Omental fat pad (tissue), 4 donors: ENCODE data around the gene SOCS3. TPM values are rescaled to one million over a fixed set of nuclear protein-coding genes. Genes with fewer than 3 reads are reported as not detected.

Experiments used
- ATAC-seq: fragments of 150-250 bp; one replicate; pipeline ENCODE4 v1.9.1; 2016; ENCODE audit warnings: mild to moderate bottlenecking, moderate library complexity; ENCODE audit not compliant: low FRiP score
- DNase-seq: peaks from one replicate; pipeline ENCODE4 v3.0.0-alpha.2; 2019; ENCODE audit warnings: low spot score
- CTCF ChIP-seq, 3 donors: fragments of 450-650 bp; IDR thresholded peaks; one replicate each; pipeline ENCODE4 v1.5.1; 2016 to 2017; ENCODE audit warnings: antibody characterized with exemption in 3 of 3, mild to moderate bottlenecking in 3 of 3, moderate library complexity in 2 of 3
- total RNA-seq, 4 donors: library from RNA; depleted of rRNA; stranded (reverse); fragments of >200 nt; gene quantifications; one replicate each; pipeline ENCODE4 v1.1.0, GENCODE V29; 2016

SOCS3 gene
- total RNA-seq, 4 donors from 2014 or later, result 186 to 1,117 (median 634) TPM

GRCh38 chr17:78368348-78368747 lies 8.5 kb upstream of the SOCS3 start:
- no peak for ATAC-seq
- no peak for TF ChIP-seq CTCF (IDR thresholded peaks at IDR 0.05)
- no peak for DNase-seq

DNA sequence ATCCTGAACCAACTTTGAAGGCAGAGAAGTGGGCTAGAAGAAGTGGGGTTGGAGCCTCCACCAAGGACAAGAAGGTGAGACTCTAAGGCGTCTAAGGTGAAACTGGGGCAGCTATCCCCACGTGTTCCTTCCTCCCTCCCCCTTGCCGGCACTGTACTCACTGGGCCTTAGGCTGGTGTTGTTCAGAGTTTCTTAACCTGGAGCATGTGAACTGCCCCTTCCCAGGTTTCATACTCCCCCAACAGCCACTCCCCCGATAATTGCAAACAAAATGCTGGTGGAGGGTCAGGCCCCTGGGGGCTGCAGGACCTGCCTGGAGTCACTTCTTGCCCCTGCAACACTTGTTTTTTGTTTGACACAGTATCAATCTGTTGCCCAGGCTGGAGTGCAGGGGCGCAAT lies 7.3 kb upstream of the SOCS3 start:
- no peak for TF ChIP-seq CTCF (IDR thresholded peaks at IDR 0.05)
- DNase-seq (no peak), ATAC-seq (no peak)

DNA sequence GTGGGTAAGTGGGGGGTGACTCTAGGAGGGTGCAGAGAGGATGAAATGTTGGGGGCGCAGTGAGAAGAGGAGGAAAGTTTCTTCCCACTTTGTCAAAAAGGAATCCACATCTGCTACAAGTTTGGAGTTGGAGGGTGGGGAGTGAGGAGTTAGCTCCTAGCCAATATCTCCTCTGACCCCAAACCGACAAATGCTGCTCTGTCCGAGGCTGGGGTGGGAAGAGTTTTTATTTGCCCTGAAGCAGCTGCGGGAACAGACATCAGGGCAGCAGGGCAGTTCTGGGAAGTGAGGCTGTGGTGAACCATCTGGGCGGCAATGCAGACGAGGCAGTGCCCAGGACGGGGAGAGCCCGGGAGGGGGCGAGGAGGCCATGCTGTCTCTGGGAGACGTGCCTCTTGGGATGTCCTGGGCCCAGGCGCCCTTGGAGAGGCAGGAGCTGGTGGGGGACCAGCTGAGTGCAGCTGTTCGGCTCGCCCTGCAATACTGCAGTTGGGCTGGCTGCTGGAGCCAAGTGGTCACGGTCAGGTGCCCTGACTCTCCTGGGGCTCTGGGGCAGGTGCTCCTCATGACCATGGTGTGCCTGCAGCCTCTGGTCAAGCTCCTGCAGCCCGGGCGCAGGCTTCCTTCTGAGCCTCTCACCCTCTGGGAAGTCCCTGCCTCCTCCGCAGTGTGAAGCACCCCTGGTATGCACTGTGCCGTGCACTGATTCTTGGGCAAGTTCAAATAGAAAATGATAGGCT lies 6.4 kb upstream of the SOCS3 start:
- no peak for TF ChIP-seq CTCF (IDR thresholded peaks at IDR 0.05)
- ATAC-seq, result peak; percentile 17
- no peak for DNase-seq

DNA sequence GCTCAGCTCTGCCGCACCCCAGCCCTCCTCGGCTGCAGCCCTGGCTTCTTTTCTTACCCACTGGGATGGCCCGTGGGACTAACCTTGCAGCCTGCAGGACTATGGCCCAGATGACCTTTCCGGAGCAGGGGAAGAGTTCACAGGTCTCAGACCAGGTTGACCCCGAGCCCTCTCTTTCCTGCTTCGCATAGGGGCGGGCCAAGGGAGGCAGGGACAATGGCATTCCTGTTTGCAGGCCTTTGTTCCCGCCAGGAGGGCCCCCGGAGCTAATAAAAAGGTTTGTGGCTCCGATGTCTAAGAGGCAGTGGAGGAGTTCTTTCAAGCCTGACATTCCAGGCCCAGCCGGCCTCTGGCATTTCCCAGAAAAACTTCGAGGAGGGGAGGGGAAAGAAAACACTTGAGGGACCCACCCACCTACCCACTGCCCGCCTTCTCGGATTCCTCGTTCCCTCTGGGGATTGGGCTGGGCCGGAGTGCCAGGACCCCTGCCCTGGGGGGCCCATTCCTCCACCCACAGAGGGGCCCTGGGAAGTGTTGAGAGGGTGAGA lies 5.8 kb upstream of the SOCS3 start:
- no peak for DNase-seq
- peak; percentile 24 for ATAC-seq
- TF ChIP-seq CTCF (IDR thresholded peaks at IDR 0.05), result no peak

DNA sequence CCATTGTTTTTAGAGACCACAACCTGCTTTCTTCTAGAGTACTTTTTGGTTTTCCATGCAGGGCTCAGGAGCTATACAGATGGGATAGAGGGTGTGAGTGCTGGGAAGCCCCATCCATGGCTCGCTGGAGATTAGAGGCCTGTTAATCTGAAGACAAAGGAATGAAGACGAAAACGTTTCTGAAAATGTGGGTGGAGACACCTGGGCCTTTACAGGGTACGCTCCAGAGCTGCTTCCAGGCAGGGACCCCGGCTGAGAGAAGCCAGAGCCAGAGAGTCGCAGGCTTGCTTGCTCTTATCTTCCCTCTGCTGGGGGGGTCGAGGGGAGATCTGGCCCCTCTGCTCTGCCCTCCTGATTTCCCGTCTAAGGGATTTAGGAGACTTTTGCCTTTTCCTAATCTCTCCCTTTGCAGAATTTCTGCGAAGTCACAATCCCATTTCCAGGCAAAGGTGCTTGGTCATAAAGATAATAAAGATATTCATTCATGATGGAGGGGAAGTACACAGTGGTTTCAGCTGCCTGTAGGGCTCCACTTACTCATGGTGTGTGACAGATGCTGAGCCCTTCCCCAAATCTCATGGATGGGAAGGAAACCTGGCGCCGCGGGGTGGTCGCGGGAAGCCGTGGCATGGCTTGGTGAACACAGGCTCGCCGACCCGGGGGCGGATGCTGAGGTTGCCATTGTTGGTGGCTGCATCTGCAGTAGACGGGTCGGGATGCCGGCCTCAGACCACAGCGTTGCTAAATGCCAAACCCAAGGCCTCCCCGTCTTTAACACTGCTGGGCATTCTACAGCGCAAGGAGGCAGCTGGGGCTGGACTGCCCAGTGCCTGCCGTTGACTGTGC lies 4.8 kb upstream of the SOCS3 start:
- TF ChIP-seq CTCF (IDR thresholded peaks at IDR 0.05), result no peak
- ATAC-seq, result no peak
- DNase-seq, result no peak

GRCh38 chr17:78362671-78363070 lies 2.8 kb upstream of the SOCS3 start:
- DNase-seq (no peak), ATAC-seq (no peak)
- TF ChIP-seq CTCF (IDR thresholded peaks at IDR 0.05), result no peak
